Cerebellar nuclear complex (tissue), 1 donor: ENCODE results near the gene ANXA3.

Experiments used
- DNase-seq, 2 experiments: peaks; one replicate each; lab custom pipeline; 2025; lab: John Stamatoyannopoulos, UW

ANXA3 gene

DNA sequence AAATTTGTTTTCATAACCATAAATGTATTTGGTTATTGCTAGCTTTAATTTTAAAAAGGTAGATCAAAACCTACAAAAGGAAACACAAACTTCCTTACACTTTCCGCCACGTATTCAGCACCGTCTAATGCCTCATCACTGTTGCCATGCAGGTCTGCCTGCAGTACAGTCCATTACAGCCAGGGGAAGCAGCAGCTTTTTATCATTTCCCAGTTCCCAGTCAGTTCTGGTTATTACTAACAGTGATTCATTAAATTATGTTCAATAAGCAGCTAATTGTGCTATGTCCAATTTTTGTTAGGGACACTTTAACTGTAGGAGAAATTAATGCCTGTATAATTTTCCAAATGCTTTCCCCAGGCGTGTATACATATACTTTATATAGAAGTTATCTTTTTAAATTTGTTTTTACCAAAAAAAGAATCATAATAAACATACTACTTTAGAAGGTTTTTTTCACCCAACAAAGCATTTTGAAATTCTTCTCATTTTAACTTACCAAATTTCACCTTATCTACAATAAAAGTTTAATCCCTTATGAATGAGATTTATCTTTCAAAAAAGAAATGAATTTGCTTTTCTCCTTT, 93.3 kb downstream of the ANXA3 start:
- DNase-seq = no peak

DNA sequence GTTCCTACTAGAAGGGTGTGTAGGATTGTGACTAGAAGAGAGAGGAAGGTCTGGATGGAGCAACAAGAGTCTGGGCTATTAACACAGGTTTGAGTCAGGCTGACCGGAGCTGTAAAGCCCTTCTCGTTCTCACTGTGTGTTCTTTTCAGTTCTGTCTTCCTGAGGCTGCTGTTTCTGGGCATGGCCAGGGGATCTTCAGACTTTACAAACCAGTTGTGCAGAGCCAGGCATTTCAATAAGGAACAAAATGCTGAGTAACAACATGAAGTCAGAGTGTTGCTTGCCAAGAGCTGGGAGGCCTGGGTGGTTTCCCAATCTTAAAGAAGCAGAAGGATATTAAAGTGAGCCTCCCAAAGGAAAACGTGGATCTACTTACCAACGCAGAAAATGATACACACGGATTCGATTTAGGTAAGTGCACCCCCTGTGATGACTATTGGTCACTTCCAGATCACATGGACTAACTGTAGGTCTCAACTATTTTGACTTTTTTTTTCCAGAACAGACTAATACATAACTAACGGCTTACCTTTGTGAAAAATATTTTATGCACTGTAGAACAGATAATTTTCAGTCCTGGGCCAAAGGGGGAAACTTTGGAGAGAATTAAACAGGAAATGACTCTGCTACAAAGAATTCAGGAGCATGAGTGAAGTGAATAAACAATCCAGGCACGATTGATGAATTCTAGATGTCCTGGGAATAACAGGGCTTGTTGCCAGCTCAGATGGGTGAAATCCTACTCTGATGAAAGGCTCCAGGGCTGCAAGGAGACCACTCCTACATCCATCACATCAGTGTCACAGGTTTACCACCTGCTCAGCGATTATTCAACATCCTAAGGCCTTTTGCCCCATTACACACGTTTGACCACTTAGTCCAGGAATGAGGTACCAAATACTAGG, 94.5 kb downstream of the ANXA3 start:
- DNase-seq = no peak

- no peak for DNase-seq
These were observed 95.7 kb downstream of the ANXA3 start for GRCh38 chr4:78647272-78647671.

DNA sequence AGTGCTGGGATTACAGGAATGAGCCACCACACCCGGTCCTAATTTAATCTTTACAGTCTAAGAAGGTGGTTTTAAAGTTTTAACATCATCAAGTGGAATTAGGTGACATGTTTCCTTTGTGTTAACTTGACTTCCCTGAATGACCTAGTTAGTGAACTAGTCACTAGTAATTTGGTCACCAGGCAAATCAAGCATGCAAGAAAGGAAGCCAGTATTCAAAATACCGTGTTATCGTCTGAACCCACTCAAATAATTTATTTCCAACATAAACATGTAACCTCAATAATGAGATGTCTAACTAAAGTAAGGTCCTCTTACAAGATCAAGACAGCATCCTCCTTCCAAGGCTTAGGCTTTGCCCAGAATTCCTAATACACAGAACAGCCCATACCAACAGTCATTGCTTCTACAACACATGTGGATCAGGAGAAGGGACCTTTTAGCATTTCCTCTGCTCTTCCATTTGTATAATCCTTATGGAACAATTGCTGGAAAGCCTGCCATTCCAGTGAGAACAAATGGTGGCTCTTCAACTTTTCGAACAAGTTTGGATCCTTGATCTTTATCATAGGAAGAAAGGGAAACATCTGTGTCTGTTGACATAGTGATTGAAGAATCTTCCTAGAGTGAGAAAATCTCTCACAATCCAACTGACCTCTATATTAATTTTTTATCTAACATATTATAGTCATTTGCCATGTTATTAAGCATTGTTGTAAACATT, 97.2 kb downstream of the ANXA3 start:
- DNase-seq = no peak

GRCh38 chr4:78650106-78651024, 98.8 kb downstream of the ANXA3 start:
- no peak for DNase-seq

- DNase-seq = no peak
These were observed 99.8 kb downstream of the ANXA3 start for GRCh38 chr4:78651250-78651860.

GRCh38 chr4:78652282-78652876, 100.8 kb downstream of the ANXA3 start:
- DNase-seq = no peak

- DNase-seq = no peak
These were observed 102.1 kb downstream of the ANXA3 start for GRCh38 chr4:78653655-78654054.

GRCh38 chr4:78654807-78655206, 103.2 kb downstream of the ANXA3 start:
- no peak for DNase-seq

DNA sequence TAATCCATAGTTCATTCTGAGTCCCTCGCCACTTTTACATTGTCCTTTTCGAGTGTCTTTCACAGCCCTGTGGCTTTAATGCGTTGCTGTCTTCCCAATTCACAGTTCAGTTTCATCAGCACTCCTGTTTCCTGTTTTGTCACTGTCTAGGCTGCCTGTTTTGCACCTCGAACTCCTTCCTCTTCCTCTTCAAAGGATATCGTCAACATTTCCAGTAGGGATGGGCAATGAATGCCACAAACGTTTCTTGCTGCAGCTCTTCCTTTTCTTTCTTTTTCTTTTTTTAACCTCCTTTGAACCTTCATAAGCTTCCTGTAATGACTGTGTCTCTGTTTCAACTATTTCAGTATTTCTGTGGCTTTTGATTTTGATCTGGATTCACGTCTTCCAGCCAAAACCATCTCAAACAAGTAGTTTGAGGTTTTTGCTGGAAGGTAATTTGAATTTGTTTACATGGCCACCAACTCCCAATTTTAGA, 105.4 kb downstream of the ANXA3 start:
- no peak for DNase-seq

DNA sequence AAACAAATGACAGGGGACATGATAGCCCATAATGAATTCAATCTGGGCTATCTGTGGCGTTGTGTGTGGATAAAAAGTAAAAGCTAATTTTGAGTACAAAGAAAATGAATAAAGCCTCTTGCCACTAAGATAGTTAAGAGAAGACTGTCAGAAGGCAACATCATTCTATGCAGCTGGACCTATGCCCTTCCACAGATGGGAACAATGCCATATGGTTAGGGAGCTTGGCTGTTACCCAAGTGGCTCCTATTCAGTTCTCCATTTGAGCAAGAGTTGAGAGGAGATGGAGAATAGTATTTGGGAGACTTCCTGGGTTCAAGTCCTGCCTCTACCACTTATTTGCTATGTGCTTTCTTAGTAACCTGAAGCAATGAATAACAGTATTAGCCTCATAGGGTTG, 107.7 kb downstream of the ANXA3 start:
- DNase-seq = no peak

- no peak for DNase-seq
These were observed 108.1 kb downstream of the ANXA3 start for GRCh38 chr4:78659665-78660064.
